ENCODE results near the gene TRPV3.
"Not testable (repeated sequence)": the region's sequence is repeated elsewhere in the genome, so short reads cannot be mapped to it uniquely, and the experiment has no call there.

TRPV3 gene

DNA sequence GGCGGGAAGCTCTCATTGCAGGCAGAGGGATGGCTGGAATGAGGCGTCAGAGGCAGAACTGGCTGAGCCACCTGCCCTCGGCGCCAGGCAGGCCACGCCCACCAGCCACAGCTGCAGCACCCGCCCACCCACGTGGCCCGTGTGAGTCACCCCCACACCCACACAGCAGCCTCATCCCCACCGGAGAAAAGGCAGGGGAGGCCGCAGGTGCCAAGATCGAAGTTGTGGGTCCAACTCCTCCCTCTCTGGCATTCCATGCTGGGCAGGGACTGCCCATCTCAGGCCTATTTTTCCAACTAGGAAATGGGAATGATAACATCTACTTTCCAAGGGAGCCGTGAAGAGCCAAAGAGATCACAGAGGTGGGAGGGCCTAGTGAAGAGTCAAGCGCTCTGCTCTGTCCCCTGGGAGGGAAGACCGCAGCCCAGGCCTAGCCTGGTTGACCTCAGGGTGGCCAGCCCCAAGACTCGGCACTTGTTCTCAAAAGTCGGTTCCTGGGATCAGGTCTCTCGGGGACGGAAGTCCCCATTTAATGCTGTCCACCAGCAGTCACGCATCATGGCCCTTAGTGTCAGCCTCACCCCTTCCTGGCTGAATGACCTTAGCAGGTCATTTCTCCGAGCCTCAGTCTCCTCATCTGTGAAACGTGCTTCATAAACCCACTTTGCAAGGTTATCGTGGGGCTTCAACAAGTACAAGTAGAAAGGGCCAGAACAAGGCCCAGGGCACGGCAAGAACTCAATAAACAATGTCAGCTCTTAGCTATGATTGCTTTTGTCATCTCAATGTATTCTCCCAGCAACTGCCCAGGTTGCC is at the start of gene TRPV3:
Gene TRPV3, minus strand, starts transcription at position 45 of the 816 bp plus-strand sequence. CDS start 2,962 bp downstream, outside the sequence.
- DNase-seq: peak; percentile 47

- DNase-seq: no peak
Measured at GRCh38 chr17:3603870-3604259, 46.3 kb upstream of the TRPV3 start.

DNA sequence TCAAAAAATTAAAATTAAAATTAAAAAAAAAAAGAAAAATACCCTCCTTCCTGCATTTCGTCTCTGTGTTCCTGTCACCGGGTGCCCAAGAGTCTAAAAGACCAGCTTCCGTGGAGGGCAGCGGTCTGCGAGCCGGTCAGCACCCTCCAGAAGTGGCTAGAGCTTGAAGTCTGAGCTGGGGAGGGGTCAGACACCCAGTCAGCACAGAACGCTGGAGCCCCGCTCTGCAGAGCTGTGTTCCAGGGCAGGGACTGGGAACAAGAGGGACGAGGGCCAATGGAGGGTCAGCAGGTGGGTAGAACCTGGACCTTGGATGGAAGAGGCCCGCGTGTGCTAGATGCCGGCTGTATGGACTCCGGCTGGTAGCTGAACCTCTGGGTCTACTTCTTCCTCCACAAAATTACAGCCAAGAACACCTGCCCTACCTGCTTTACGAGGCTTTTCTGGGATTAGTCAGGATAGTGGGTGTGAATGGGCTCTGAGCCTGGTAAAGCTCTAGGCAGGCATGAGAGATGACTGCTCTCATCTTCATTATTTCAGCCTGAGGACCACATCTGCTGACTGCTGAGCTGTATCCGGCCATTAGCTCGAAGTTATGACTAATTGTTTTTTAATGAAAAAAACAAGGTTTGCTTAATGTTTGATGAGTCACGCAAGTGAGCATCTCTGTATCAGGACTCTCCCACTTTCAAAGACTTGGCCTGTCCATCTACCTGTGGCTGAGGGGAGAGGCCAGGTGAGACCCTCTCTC is 45.7 kb upstream of the TRPV3 start:
- no peak for DNase-seq

GRCh38 chr17:3602499-3602898 is 44.9 kb upstream of the TRPV3 start:
- DNase-seq: peak; percentile 28

GRCh38 chr17:3600529-3601205 is 43.1 kb upstream of the TRPV3 start:
- DNase-seq: no peak

DNA sequence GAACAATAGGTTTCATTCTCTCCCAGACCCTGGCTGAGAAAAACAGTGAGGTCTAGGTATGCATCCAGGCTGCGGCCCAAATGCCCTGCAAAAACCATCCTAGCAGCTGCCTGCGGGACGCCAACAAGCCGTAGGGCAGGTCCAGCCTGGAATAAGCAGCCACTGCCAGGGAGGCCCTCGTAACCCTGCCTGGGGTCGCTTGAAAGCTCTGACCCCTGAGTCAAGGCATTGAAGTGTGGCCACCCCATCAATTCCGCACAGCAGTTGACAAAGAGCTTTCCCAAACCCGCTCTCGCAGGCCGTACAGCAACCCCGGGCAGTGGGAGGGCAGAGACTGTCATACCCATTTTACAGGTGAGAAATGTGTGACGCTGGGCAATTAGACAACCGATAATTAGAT is 40.5 kb upstream of the TRPV3 start:
- no peak for DNase-seq

DNA sequence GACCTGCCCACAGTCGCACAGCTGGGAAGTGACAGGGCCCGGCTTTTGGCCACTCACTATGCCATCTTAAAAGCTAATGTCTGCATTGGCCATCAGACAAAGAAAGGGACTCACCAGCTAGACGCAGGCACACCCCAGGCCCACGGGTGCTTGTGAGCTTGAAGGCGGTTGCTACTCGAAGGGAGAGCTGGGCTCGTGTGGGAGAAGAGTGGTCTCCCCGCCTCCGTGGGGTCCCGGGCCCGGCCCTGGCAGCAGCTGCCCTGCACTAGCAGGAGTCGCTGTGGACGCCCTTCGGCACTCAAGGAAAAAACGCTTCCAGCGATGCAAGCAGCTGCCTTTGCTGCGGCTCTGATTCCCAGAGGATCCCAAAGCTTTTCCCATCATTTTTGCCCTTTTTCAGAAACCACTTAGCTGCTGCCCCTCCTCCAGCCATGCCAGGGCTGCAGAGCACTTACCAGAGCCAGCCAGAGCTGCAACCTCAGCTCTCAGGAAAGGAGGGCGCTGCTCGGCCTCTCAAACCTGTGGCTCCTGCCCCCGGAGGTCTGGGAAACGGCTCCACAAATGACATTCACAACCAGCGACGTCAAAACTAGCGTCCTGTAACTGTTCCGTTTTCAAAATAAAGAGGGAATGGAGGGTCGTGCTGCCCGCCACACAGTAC is 39.3 kb upstream of the TRPV3 start:
- no peak for DNase-seq

DNA sequence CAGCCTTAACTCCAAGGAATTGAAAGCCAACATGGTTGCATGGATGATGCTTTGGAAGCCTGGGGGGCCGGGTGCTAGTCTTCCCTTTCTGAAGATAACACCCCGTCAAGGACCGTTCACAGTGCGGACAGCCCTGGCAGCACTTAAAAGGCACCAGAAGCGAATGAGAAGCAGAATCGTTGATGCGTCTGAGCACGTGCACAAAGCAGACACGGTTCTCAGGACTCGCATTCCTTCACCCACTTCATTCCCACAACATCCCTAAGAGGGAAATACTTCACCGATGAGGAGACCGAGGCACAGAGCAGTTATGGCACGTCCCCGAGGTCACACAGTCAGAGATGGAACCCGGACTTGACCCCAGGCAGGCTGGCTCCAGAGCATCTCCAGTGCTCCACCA is 37.4 kb upstream of the TRPV3 start:
- no peak for DNase-seq

- no peak for DNase-seq
Measured at GRCh38 chr17:3594051-3594800, 36.6 kb upstream of the TRPV3 start.

- no peak for DNase-seq
Measured at GRCh38 chr17:3593384-3593783, 35.8 kb upstream of the TRPV3 start.

- no peak for DNase-seq
Measured at GRCh38 chr17:3592216-3592860, 34.7 kb upstream of the TRPV3 start.

- DNase-seq: no peak
Measured at GRCh38 chr17:3590768-3591167, 33.2 kb upstream of the TRPV3 start.

- DNase-seq: no peak
Measured at GRCh38 chr17:3590231-3590630, 32.6 kb upstream of the TRPV3 start.

DNA sequence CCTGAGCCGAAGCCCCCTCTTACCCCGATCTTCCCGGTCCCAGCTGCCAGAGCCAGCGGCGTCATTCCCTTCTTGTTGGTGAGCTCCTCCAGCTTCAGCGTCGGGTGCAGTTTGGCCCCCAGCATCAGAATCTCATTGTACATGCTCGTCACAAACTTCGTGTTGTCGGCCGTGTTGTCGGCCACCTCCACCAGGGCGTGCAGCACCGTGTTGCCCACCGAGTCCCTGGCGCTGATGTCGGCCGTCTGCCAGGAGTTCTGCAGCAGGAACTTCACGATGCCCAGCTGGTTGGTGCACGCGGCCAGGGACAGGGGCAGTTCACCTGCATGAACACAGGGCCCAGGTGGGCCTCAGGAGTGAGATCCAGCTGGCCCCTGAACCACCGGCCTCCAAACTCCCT is 32.2 kb upstream of the TRPV3 start:
- DNase-seq: no peak

DNA sequence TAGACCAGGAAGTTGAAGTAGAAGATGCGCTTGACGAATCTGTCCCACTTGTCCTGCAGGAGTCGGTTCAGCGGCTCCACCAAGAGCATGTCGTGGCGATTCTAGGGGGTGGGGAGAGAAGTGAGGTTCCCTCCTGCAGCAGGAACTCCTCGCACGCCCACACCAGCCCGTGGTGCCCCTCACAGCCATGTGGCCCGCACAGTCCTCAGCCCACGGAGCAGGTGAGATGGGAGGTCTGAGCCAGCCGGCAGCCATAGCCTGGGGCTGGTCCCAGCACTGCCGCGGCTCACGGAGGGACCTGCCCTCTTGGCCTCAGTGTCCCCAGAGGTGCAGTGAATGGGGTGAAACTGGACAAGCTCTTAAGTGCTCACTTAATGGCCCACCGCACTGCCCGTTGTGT is 28.2 kb upstream of the TRPV3 start:
- no peak for DNase-seq

- DNase-seq: no peak
Measured at GRCh38 chr17:3583456-3583855, 25.8 kb upstream of the TRPV3 start.

DNA sequence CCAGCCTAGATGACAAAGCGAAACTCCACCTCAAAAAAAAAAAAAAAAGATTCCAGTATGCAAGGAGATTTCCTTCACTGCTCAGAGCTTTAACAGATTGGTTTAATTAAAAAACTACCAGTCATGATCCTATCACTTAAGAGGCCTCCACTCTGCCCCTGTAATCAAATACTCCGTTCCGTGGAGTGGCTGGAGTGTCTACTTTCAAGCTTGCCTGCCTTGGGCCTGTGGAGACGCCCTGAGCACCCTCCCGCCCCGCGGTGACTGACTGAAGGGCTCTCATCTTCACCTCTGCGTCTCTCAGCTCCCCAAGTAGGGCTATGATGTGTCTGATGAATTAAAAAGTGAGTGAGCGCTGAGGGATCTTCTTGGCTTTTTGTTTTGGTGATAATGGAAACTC is 25.3 kb upstream of the TRPV3 start:
- no peak for DNase-seq

- not testable (repeated sequence) for DNase-seq
Measured at GRCh38 chr17:3578667-3579066, 21.1 kb upstream of the TRPV3 start.

DNA sequence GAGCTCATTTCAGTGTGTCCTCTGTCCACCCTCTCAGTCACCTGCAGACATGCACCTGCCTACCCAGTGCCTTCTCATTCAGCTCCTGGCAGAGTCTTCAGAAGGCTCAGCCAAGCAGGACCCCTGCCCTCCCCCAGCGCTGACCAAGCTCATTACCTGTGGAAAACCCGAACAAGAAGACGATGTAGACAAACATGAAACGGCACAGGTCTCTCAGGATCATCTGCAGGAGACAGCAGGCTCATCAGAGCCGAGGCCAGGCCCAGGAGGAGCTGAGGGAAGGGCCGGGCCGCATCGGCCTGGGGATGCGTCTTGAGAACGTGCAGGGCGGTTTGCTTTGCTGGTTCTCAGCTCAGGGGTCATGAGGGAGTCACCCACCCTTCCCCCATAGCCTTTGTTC is 19.4 kb upstream of the TRPV3 start:
- DNase-seq: no peak

- no peak for DNase-seq
Measured at GRCh38 chr17:3575511-3575910, 17.9 kb upstream of the TRPV3 start.

DNA sequence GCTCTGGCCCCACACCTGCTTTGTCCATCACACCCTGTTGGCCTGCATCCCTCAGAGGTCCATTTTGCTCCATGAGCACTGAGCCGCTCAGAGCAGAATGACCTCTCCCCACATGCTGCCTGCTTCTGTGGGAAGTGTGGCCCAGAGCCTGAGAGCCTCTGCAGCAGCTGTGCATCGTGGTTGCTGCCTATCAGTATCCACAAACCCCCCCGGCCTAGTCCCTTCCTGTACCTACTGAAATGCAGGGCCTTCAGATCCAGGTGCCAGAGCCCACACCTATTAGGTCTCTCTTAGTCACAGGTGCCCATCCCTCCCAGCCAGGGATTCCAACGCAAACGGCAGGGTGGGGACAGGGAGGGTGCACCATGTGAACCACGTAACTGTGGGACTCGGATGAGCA is 16.6 kb upstream of the TRPV3 start:
- no peak for DNase-seq
